Upper lobe of left lung (tissue), 4 donors: ENCODE data around the gene FGD2.
"Not testable (repeated sequence)": the region's sequence is repeated elsewhere in the genome, so short reads cannot be mapped to it uniquely, and the experiment has no call there.

ENCODE experiments used
- POLR2A ChIP-seq, 4 donors: fragments of 450-650 bp; IDR thresholded peaks; one replicate each; pipeline ENCODE4 v1.5.1; 2016 to 2017; ENCODE audit warnings: antibody characterized with exemption in 4 of 4, mild to moderate bottlenecking in 2 of 4
- TF ChIP-seq, protein P1 (sequence below), 6 experiments: fragments of 450-650 bp in 4 of 6; fragments of 200-600 bp in 2 of 6; sonication (generic) in 2 of 6; IDR thresholded peaks; one replicate each; pipeline ENCODE4 v1.5.1; 2016 to 2019; ENCODE audit warnings: antibody characterized with exemption in 6 of 6

- TF ChIP-seq, protein P1, sequence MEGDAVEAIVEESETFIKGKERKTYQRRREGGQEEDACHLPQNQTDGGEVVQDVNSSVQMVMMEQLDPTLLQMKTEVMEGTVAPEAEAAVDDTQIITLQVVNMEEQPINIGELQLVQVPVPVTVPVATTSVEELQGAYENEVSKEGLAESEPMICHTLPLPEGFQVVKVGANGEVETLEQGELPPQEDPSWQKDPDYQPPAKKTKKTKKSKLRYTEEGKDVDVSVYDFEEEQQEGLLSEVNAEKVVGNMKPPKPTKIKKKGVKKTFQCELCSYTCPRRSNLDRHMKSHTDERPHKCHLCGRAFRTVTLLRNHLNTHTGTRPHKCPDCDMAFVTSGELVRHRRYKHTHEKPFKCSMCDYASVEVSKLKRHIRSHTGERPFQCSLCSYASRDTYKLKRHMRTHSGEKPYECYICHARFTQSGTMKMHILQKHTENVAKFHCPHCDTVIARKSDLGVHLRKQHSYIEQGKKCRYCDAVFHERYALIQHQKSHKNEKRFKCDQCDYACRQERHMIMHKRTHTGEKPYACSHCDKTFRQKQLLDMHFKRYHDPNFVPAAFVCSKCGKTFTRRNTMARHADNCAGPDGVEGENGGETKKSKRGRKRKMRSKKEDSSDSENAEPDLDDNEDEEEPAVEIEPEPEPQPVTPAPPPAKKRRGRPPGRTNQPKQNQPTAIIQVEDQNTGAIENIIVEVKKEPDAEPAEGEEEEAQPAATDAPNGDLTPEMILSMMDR (IDR thresholded peaks at IDR 0.05) = not testable (repeated sequence)
- TF ChIP-seq POLR2A (IDR thresholded peaks at IDR 0.05) = not testable (repeated sequence)
Measured at GRCh38 chr6:37058984-37059343, 53.5 kb downstream of the FGD2 start.
